HG03066 (cell line): Measurements from ENCODE around the gene DUSP22.
A peak's percentile ranks its signal among the peaks of the same experiment; 100 is the strongest.

Source experiments
- ATAC-seq: cut with Tn5 transposase; IDR thresholded peaks from one replicate; pipeline ENCODE4 v1.9.1; 2021; ENCODE audit warnings: low read depth; ENCODE audit not compliant: unreplicated experiment

Gene DUSP22

DNA sequence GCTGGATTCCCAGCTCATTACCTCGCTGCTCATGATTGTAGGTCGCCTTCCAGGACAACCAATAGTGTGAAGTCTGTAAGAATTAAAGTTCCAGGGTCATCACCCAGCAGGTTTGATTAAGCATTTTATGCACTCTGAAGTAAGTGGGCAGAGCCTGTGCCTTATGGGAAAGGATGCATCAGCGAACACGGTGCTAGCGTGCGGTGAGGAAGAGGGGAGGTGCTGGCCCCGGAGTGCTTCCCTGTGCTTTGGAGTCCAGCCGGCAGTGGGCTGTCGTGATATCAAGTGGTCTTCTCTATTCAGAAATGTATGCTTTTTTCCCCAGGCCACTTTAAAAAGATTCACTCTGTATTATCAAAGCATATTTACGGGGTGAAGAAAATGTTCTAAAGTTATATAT lies 16.0 kb downstream of the DUSP22 start:
- ATAC-seq: no peak

DNA sequence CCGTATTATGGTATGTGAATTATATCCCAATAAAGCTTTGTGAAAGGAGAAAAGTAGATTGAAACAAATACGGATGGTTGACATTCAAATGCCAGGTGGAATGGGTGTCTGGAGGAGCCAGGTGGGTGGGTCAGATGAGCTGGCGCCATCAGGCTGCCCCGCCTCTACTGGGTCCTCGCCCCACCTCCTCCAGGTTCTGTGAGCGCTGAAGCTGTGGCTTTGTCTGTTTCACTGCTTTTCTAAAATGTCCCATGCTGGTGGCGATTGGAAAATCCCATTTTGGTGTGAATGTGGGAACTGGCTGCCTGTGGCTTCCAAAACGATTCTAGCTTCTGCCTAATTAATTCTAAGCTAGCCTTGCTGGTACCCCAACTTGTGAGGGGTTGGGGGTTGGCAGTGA lies 16.5 kb downstream of the DUSP22 start:
- ATAC-seq: no peak

DNA sequence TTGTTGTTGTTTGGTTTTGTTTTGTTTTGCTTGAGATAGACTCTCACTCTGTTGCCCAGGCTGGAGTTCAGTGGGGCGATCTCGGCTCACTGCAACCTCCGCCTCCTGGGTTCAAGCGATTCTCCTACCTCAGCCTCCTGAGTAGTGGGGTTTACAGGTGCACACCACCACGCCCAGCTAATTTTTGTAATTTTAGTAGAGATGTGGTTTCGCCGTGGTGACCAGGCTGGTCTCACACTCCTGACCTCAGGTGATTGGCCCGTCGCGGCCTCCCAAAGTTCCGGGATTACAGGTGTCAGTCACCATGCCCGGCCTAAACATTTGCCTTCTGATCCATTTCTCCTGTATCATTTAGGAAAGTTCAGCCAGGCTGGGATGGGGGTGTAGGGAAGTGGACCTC lies 17.7 kb downstream of the DUSP22 start:
- no peak for ATAC-seq

DNA sequence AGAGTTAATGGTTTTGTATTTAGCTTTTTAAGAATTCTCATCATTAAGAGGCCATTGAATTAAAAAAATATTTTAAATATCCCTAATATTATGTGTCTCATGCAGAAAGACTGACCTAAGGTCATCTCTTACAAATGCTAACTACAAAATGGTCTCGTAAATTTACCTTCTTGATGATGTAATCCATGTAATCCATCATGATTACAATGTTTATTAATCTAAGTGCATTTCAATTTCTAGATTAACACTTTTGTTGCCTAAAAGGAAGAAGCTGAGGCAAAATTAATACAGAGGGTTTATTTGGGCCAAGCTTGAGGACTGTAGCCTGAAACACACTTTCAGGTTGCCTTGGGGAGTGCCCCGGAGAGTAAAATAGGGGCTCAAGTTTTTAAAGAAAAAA lies 18.4 kb downstream of the DUSP22 start:
- ATAC-seq: no peak

DNA sequence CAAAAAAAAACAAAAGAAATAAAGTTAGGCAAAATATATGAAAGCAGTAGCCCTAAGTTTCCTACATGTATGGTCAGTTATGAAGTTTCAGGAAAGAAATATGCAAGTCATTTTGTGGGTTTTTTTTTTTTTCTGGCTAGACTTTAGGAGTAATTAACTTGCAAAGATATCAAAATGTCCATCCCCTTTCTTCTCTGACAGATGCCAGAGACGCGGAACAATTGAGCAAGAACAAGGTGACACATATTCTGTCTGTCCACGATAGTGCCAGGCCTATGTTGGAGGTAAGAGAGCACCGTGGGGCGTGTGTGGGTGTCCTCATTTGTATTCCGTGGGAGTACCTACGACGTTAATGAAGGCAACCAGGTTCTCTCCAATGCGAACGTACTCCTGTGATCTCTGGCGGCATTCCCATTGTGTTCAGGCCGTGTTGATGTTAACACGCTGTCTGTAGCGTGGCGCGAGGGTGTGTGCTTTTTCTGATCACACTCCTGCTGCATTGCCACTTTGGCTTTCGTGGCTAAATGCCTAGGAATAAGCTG lies 19.5 kb downstream of the DUSP22 start:
- ATAC-seq: no peak

DNA sequence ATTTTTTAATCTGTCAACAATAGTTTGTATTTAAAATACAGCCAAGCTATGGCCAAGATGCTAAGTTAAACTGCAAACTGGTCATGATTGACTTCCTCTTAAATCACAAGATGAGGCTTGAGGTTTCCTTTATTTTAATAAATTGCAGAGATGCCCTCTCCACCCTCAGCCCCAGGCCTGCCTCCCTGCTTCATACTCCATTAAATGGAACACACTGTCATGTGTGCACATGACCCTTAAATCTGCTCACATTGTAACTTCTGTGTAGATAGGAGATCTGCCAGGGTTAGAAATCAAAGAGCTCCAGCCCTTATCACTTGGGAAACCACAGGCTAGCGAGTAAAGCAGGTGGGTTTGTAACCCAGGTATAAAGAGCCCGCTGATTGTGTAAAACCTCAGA lies 20.8 kb downstream of the DUSP22 start:
- ATAC-seq: no peak

DNA sequence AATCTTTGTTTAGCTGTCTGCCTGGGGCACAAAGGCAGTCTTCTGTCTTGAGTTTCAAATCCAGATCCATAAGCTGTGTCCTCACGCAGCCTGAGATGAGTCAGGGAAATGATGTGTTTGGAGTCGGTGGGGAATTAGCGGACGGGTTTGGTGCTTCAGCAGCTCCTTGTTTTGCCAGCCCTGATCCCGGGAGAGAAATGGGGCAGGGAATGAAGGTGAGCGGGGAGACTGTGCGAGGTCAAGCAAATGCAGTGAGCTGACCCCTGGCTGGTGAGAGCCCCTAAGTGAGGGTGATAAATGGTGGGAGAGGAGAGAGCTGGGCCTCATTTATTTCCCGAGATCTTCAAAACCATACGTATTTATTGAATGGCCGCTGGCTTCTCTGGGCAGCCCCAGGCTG lies 21.6 kb downstream of the DUSP22 start:
- no peak for ATAC-seq

DNA sequence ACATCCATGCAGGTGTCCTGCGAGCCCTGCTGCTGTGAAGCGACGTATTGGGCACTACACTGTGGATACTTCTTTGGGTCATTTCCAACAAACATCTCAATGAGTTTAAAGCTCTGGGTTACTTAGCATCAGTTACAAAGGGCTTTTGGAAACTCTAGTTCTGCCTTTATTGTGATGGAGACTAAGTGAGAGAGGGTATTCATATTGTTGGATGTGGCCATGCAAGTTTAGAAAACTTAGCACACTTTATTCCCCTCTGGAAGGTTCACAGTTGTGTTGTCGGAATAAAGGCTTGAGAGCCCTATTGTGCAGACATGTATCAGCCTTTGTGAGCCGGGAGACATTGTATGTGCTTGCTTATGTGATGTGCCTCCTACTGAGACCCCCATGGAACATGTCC lies 22.1 kb downstream of the DUSP22 start:
- ATAC-seq: no peak

DNA sequence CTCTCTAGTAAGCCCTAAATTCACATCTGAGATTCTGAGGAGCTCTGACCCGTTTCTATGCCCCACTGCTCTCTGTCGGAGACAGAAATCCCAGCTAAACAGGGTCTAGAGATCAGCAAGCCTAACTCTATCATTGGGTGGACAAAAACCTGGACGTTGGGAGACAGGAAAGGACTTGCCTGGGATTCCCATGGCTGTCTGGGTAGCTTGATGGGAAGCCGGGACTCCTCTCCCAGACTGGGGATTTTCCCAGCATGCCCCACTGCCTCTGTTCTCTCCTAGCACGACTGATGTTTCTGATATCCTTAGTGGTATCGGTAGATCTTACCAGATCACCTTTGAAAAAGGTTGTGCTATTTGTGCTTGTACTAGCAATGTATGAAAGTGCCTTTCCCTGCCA lies 22.9 kb downstream of the DUSP22 start:
- ATAC-seq: no peak

DNA sequence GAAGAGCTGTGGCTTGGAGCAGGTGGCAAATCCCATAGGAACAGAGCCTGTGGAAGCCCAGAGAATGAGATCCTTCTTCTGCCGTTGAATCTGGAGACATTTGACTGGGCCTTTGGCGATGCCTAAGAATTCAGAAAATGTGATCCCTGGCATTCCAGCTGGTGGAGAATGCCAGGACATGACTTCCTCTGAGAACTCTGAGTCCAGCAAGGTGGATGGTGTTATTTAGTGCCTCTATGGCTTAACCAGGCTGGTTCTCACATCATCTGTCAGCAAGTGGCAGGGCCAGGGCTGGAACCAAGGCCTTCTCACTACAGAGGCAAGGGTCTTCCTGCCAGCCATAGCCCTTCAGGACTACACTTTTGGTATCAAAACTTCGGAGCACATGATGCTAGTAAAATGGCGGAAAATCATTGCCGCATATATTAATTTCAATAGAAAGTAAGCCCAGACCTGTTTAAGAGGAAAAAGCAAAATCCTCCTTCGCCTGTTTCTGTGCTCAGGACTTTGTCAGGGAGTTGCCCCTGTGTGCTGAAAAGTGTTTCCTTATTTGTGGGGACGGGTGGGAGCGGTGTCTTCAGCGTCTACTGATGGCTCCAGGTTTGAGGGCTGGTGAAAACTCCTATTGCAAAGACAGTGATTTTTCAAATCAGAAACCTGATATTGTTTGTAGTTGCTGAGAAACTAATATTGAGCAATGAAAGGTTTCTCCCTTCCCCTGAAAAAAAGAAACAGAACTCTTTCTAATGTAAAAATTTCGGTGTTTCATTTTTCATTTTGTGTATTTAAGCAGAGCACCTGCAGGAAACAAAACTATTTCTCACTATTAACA lies 23.9 kb downstream of the DUSP22 start:
- no peak for ATAC-seq

DNA sequence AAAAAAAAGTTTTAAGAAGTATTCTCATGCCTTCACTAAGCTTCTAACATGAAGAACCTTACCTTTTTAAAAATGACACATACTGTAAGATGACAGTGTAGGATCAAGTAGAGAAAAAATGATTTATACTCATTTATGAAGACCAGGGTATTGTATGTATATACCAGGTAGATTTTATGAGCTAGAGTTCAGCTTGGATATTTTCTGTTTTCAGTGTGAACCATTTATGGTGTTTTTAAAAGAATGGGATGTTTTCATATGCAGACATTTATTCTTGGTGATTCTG lies 24.4 kb downstream of the DUSP22 start:
- no peak for ATAC-seq

DNA sequence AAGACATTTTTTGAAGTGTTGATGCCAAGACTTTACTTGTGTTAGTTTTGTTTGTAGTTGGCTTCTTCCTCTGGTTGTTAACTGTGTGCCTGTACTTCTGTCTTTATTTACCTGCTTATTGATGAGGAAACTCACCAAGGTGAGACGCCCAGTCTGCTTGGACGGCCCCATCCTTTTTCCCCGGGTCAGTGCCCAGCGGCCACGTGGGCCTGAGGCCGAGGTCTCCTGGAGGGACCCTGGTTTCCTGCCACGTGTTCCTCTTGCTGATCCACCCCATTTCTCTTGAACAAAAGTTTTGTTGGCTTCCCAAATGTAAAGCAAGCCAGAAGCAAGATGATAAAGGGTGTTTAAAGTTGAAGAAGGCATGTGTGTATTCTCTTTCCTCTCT lies 24.8 kb downstream of the DUSP22 start:
- no peak for ATAC-seq

DNA sequence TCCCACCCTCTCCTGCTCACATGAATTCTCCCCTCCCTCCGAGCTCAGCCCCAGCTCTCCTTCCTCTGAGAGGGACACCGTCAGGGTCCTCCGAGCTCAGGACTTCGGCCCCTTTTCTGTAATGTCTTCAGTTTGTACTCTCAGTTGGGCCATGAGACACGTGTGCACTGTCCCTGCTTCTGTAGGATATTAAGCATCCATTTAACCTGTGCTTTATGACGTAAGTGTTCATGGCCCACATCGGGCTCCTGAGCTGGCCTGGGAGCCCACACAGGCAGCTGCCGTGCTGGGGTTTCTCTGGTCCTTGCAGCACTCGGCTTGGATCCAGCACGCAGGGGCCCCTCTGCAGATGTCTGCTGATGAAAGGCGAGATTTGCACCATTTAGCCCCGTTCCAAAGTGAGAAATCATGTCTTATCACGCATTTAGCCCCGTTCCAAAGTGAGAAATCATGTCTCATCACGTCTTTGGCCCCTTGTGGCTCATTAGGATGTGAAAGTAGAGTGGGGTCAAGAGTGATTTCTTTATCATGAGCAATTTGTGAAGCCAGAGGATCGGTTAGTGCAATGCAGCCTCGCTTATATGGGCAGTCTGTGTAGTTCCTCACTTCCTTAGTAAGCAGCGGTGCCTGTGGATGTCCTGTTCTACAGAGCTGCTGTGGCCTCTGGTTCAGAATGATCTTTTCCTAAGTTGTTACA lies 25.3 kb downstream of the DUSP22 start:
- peak; percentile 29 for ATAC-seq

DNA sequence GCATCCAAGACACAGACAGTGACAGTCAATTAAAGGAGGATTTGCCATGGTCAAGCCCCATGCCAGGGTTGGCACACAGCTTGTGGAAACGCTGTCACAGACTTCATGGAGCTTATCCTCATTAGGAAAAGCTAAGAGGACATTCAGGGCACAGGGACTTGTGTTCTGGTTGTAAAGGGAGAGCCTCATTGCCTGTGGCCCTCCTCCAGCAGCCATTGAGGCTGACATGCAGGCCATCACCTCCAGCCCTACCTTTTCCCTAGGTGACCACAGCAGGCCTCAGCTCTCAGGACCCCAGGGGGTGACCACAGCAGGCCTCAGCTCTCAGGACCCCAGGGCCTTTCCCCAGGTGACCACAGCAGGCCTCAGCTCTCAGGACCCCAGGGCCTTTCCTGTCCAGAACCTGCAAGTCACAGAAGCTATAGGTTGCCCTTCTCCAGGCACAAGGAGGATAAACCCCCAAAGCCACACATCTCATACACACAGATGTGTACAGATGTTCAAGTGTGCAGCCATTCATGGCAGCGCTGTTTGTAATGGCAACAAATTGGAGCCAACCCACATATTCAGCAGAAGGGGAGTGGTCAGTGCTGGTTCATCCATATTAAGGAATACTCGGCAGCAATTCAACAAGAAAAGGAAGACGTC lies 26.1 kb downstream of the DUSP22 start:
- ATAC-seq: no peak

DNA sequence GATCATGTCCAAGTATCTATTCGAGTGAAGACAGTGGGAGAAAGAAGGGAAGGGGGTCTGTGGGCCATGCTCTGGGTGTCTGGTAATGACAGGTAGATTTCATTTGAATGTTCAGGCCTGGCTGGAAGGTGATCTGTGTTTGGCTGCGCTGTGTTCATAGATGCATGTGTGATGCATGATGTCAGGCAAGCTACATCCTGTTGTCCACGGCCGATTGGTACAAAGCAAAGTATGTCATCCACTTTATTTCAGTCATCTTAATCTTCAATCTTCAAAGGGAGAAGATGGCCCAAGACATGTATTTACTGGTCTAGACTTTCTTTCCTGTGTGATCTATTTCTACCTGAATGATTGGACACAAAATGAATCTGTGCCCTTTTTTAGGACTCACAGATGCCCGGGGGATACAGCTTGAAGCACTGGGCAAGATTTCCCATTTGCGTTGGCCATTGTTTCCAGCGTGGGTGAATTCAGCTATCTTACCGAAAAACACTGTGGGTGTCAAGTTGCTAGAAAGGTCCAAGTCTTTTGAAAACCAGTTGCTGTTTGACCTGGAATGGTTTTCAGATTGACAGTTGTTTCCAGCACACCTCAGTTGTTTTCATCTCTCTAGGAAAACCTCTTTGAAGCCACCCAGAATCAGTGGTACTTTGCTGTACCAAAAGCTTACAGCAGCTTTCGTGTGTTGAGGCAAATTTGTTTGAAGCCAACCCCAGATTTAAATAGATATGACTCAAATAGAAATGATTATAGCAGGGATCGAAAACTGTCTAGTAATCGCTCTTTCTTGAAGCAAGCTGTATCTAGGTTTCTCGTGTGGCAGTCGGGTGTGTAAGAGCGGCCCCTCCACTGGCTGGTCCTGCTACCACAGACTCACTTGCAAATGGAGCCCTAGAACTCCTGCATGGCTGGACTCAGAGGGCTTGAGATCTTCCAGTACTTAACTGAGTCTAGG lies 27.2 kb downstream of the DUSP22 start:
- peak; percentile 40 for ATAC-seq

DNA sequence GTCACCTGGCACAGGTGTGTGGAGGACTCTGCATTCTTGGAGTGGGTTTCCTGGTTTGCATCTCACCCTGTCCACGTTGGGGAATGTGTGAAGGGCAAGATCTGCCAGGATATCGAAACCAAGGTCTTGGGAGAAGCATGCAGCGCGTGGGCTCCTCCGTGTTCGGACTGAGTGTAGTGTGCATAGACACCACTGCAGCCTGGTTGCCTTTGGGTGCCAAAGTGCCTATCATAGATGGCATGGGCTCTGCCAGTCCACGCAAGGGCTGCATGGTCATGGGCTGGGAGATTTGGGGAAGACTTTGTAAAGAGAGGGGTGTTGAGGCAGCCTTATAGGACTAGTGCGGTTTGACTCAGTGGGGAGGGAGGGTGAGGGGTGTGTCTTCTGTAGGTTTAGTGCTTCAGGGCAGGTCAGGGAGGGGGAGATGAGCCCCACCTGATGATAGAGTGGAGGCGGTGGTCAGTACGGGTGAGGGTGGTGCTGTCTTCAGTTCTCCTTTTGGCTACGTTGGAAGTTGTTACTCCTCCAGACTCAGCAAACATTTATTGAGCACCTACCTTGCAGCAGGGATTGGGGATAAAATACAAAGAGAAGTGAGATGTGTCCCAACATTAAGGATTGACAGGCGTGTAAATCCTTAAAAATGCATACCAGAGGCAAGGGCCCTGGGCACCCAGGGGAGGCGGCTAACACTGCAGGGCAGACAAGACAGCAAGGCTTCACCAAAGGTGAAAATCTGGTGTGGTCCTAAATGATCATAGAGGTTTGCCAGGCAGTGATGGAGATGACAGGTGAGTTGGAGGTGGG lies 28.3 kb downstream of the DUSP22 start:
- ATAC-seq: no peak

DNA sequence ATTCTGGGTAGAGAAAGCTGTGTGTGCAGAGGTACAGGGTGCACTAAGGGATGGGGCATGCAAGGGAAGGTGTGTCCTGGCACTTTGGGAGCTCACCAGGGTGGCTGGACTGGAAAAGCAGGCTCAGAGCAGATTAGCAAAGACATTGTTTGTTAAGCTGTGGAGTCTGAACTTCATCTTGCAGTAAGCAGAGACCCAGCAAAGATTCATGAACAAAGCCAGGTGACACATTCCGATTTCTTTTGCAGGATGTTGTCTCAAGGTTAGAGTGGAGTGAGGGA lies 28.8 kb downstream of the DUSP22 start:
- no peak for ATAC-seq

DNA sequence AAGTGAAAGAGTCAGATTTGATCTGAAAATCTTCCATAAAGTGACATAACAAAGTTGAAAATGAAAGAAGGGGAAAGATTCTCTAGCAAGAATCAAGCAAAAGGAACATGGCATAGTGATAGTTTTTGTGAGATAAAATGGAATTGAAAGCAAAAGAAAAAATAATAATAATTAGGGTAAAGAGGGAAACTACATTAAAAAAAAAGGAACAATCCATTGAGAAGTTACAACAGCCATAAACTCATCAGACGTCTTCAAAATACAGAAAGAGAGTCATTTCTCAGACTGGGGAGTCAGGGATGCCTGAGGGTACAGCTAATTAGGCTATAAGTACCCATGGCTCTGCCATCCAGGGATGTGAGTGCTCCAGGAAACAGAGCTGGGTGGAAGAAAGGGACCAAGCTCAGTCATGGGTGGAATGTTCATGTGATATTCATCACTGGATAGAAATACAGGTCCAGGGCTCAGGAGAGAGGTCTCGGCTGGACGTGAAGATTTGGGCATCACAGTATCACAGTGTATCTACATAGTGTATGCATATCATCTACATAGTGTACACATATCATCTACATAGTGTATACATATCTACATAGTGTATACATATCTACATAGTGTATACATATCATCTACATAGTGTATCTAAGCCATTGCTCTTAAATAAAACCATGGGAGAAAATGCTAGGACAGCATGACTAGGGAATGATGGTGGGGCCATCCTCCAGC lies 29.4 kb downstream of the DUSP22 start:
- no peak for ATAC-seq

DNA sequence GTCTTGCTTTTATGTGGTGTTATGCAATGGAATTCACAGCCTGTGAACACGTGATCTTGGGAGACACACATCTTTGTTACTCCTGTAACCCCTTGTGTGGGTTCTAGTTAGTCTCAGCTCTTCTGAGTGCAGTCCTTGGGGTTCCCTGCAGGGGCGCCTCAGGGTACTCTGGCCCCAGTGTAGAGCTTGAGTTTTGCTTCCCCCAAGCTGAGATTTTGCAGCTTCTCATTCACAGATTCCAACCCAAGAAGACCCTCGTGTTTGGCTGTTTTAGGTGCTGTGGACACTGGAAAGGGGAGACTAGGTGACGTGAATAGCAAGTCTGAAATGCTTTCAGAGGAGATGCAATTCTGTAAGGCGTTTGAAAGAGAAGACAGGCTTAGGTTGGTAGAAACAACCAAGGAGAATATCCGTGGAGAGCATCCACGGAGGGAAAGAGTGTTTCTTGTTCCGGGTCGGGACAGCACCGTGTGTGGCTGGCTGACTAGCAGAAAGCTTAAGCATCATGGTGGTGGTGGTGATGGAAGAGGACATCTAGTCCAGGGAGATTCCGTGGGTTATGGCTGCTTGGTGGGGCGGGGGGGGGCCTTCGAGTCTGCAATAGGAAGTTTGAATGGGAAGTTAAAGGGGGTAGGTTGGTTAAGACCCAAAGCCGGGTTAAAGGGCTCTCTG lies 30.1 kb downstream of the DUSP22 start:
- no peak for ATAC-seq
